Astrocyte of the cerebellum (primary cell): ENCODE data around the gene GLI2.

ENCODE experiments used
- DNase-seq: peaks from one replicate; pipeline ENCODE4 v3.0.0-alpha.2; 2011; ENCODE audit warnings: low read depth
- H3K4me3 ChIP-seq: 2 replicates; pipeline ENCODE4 v1.5.1; 2011; ENCODE audit warnings: mild to moderate bottlenecking, low read depth, low read length, moderate library complexity
- in situ Hi-C: cut with HindIII; loops from 2 replicates; pipeline ENCODE4 v1.10.0; 2017; ENCODE audit warnings: low sequenced_read_pairs
- TF ChIP-seq, protein P1 (sequence below): IDR thresholded peaks from 2 replicates; pipeline ENCODE4 v1.5.1; 2012; ENCODE audit warnings: low read length, low read depth, moderate library complexity, mild to moderate bottlenecking; ENCODE audit errors: missing control alignments

GLI2 gene

DNA sequence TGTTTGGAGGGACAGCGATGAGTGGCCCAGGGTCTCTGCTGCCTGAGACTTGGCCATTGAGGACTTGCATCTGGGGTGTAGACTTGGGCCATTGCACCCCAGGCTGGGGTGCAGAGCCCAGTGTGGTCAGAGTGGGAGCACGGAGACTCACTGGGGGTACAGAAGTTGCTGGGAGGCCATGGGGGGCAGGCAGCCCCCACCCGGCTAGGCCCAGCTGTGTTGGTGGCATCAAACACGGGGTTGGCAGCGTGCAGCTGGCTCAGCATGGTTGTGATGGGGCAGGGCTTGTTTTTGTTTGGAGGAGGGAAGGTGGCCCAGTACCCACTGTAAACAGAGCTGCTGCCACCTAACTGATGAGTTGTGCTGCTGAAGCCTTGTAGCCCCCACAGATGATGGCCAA is 42.1 kb downstream of the GLI2 start:
- no peak for DNase-seq
- in situ Hi-C loops = loop anchor here (5.0 kb wide), 1 partner anchor 50 kb away; no protein-coding TSS in a partner anchor
- TF ChIP-seq, protein P1, sequence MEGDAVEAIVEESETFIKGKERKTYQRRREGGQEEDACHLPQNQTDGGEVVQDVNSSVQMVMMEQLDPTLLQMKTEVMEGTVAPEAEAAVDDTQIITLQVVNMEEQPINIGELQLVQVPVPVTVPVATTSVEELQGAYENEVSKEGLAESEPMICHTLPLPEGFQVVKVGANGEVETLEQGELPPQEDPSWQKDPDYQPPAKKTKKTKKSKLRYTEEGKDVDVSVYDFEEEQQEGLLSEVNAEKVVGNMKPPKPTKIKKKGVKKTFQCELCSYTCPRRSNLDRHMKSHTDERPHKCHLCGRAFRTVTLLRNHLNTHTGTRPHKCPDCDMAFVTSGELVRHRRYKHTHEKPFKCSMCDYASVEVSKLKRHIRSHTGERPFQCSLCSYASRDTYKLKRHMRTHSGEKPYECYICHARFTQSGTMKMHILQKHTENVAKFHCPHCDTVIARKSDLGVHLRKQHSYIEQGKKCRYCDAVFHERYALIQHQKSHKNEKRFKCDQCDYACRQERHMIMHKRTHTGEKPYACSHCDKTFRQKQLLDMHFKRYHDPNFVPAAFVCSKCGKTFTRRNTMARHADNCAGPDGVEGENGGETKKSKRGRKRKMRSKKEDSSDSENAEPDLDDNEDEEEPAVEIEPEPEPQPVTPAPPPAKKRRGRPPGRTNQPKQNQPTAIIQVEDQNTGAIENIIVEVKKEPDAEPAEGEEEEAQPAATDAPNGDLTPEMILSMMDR = no peak
- H3K4me3 ChIP-seq = no peak overlapping the region

DNA sequence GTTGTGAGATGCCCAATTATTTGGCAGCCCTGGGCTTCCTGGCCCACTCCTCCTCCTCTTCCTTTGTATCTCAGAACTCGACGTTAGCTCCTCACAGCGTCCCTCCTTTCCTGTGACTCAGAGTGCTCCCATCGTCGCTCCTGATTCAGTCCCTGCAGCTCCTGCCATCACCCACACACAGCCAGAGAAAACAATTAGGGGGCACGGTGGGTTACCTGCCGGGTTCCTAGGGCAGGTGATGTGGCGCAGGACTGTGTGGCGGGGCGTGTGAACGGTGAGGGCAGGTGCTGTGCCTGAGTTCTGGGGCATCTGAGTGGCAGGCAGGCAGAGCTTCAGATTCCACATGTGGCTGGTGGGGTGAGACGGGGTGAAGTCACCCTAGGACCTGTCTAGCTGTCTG is 42.6 kb downstream of the GLI2 start:
- DNase-seq = no peak
- in situ Hi-C loops = loop anchor here (5.0 kb wide), 1 partner anchor 49 kb away; no protein-coding TSS in a partner anchor
- TF ChIP-seq, protein P1 = no peak
- H3K4me3 ChIP-seq = no peak overlapping the region

DNA sequence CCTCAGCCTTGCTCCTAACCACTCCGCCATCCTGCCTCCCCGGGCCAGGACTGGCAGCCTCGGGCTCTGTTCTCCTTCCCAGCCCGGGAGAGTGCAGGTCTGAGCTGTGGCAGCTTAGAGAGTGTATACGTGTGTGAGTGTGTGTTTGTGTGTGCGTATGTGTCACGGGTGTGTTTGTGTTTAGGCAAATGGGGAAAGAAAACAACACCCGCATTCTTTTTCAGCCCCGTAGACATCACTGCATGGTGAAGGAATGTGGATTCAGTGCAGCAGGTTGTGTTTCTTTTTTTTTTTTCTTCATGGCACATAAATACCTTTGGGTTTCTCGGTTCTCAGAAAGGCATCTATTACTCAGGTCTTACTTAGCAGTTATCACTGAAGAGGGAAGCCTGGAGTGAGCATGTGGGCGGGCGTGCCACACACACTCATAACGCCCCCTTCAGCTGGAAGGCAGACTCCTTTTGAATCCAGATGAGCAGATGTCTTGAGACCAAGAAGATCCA is 44.2 kb downstream of the GLI2 start:
- in situ Hi-C loops = loop anchor here (5.0 to 10.0 kb wide), 2 partner anchors 45 to 47 kb away; partner anchors contain the start of gene GLI2
- TF ChIP-seq, protein P1 = peak; percentile 36
- peak; percentile 59 for DNase-seq
- H3K4me3 ChIP-seq = no peak overlapping the region

DNA sequence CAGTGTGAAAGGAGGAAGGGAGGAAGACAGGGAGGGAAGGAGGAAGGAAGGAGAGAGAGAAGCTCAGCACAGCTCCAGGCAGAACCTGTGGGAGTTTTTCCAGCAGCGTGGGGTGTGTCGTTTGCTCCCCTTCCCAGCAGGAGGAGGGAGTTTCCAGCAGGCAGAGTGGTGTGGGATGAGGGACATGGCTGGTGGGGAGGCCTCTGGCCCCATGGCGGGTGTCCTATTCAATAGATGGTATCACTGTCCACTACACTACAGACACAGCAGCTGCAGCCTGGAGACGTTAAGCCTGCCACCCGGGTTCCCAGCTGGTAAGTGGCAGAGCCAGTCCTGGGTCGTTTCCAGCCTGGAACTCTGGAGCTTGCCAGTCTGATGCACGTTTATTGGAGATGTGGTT is 44.7 kb downstream of the GLI2 start:
- in situ Hi-C loops = loop anchor here (10.0 kb wide), 1 partner anchor 46 kb away; the partner anchor contains the start of gene GLI2
- TF ChIP-seq, protein P1 = no peak
- no peak overlapping the region for H3K4me3 ChIP-seq
- DNase-seq = no peak

DNA sequence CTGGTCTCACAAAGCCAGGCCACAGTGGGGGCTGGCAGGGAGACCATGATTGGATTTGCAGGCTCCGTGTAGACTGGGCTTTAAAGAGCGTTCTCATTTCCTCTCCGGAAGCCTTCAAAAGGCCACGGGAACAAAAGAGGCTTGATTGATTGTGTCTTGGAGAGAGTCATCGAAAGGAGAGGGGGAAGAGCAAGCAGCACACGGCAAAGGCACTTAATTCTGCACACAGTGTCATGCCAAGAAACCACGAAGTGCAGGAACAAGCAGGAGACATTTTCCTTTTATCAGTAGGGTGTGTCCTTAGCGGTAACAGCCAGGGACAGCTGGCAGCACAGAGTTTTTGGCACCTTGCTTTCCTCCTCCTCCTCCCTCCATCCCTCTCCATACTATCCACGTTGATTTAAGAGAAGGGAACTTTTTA is 47.7 kb downstream of the GLI2 start:
- H3K4me3 ChIP-seq = no peak overlapping the region
- in situ Hi-C loops = loop anchor here (10.0 kb wide), 1 partner anchor 49 kb away; the partner anchor contains the start of gene GLI2
- DNase-seq = no peak
- TF ChIP-seq, protein P1 = no peak

DNA sequence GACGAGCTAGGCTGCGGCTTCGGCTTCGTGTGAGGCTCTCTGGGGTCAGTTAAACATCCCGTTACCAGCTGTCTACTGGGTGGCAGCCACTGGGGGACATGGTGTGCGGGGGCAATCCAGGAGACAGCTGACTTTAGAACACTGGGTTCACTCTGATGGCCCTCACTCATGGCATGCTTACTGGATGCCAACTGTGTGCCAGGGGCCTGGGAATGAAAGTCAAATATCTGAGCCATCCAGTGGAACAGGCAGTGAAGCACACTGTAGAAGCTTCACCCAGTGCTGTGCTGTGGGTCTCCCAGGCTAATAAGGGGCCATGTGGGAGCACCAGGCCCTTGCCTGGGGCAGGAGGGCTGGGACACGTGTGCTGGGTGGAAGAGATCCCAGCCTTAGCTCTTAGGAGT is 48.3 kb downstream of the GLI2 start:
- no peak for DNase-seq
- TF ChIP-seq, protein P1 = no peak
- no peak overlapping the region for H3K4me3 ChIP-seq
- in situ Hi-C loops = loop anchor here (10.0 kb wide), 1 partner anchor 49 kb away; the partner anchor contains the start of gene GLI2
